ENCODE measurements around the gene GNAL. TPM values are rescaled to one million over a fixed set of nuclear protein-coding genes. Genes with fewer than 3 reads are reported as not detected.

Gene GNAL
- total RNA-seq, 1 experiment from 2014 or later: 0.44 TPM

GRCh38 chr18:11665587-11665986 lies 23.5 kb upstream of the GNAL start:
- Histone ChIP-seq H3K4me1 (ENCODE audit: control insufficient read depth, insufficient read depth, low read length) (no peaks in the 10 kb centered on the region), H3K27me3 (ENCODE audit: control insufficient read depth, insufficient read depth, low read length) (peaks cover 6% of the 10 kb centered on the region), H3K27ac (ENCODE audit: low read length) (no peak overlapping the region), H3K36me3 (ENCODE audit: control insufficient read depth, insufficient read depth, low read length) (no peaks in the 10 kb centered on the region), H3K4me3 (ENCODE audit: low read depth in 2 of 2, low read length in 2 of 2) (no peak overlapping the region), H3K9me3 (ENCODE audit: control insufficient read depth, insufficient read depth, low read depth, low read length) (no peaks in the 10 kb centered on the region)
- TF ChIP-seq POLR2AphosphoS5 (IDR thresholded peaks at IDR 0.05; ENCODE audit: low read depth, low read length) (no peak), CTCF (IDR thresholded peaks at IDR 0.05) (no peak), SIN3A (IDR thresholded peaks at IDR 0.05; ENCODE audit: borderline replicate concordance, insufficient read depth, low read depth, low read length) (no peak), REST (IDR thresholded peaks at IDR 0.05; ENCODE audit: insufficient read depth in 1 of 2, low read depth in 2 of 2, low read length in 1 of 2) (no peak), TCF7L2 (IDR thresholded peaks at IDR 0.05; ENCODE audit: low read depth, low read length) (no peak)
- in situ Hi-C loops (cut with HindIII; ENCODE audit: low pct_unique_long_range_greater_than_20kb, low sequenced_read_pairs): no loop called here
- BruUV-seq (replicated peaks): no TSS peak
- ATAC-seq (no peak), DNase-seq (ENCODE audit: low read depth, low spot score) (no peak)
- intact Hi-C loops (cut with micrococcal nuclease; ENCODE audit: unreplicated experiment): no loop called here
- ChIA-PET CTCF (interaction anchor here (1.0 kb wide), 1 partner anchor 11 kb away, joined by 3 read pairs; no protein-coding TSS in a partner anchor), POLR2A (no interaction called here)

GRCh38 chr18:11666176-11666575 lies 22.9 kb upstream of the GNAL start:
- in situ Hi-C loops (cut with HindIII; ENCODE audit: low pct_unique_long_range_greater_than_20kb, low sequenced_read_pairs) (no loop called here), intact Hi-C loops (cut with micrococcal nuclease; ENCODE audit: unreplicated experiment) (no loop called here)
- ChIA-PET CTCF (interaction anchor here (1.0 kb wide), 1 partner anchor 11 kb away, joined by 3 read pairs; no protein-coding TSS in a partner anchor), POLR2A (no interaction called here)
- ATAC-seq (no peak), DNase-seq (ENCODE audit: low read depth, low spot score) (no peak)
- Histone ChIP-seq H3K27me3 (ENCODE audit: control insufficient read depth, insufficient read depth, low read length) (peaks cover 6% of the 10 kb centered on the region), H3K36me3 (ENCODE audit: control insufficient read depth, insufficient read depth, low read length) (no peaks in the 10 kb centered on the region), H3K27ac (ENCODE audit: low read length) (no peak overlapping the region), H3K9me3 (ENCODE audit: control insufficient read depth, insufficient read depth, low read depth, low read length) (no peaks in the 10 kb centered on the region), H3K4me3 (ENCODE audit: low read depth in 2 of 2, low read length in 2 of 2) (no peak overlapping the region), H3K4me1 (ENCODE audit: control insufficient read depth, insufficient read depth, low read length) (no peaks in the 10 kb centered on the region)
- no TSS peak for BruUV-seq (replicated peaks)
- TF ChIP-seq CTCF (IDR thresholded peaks at IDR 0.05): no peak
- TF ChIP-seq TCF7L2 (IDR thresholded peaks at IDR 0.05; ENCODE audit: low read depth, low read length): no peak
- no peak for TF ChIP-seq SIN3A (IDR thresholded peaks at IDR 0.05; ENCODE audit: borderline replicate concordance, insufficient read depth, low read depth, low read length)
- TF ChIP-seq REST (IDR thresholded peaks at IDR 0.05; ENCODE audit: insufficient read depth in 1 of 2, low read depth in 2 of 2, low read length in 1 of 2): no peak

Measured in Panc1 (cell line).